ENCODE measurements around the gene RPS6KA2.

DNA sequence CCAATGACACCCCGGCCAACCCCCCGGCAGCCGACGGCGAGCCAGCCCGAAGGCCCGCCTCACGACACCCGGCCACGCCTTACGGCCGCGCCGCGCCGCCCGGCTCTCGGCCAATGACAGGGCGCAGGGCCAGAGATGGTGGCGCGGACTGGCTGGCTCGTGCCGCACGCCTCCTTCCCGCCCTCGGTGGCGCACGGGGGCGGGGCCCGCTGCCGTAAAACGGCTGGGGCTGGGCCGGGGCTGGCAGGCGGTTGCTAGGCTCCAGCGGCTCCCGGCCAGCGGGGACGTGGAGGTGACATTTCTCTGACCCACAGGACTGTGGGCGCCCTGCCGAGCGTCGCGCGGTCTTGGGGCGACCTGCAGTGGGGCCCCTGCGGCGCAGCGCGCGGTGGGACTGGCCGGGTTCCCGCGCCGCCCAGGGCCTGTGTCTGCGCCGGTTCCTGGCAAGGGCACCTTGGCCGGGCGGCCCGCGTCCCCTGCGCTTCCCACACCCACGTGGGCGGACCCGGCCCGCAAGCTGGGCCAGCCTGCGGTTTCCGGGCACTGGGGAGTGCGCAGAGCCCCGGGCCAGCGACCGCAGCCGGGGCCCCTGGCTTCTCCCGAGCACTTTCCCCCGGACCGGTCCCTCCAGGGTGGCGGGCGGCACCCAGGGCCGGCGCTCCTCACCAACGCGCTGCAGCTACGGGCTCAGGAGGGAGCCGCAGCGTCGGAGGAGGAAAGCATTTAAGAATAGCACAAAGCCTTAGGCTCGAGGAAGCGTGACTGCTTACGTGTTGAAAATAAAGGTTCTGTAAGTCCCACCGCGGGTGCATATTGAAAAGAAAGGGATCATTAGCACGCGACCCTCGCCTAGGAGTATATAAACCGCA is 243.9 kb downstream of the RPS6KA2 start, which contains the start of gene MPC1:
- TF ChIP-seq, protein P1, sequence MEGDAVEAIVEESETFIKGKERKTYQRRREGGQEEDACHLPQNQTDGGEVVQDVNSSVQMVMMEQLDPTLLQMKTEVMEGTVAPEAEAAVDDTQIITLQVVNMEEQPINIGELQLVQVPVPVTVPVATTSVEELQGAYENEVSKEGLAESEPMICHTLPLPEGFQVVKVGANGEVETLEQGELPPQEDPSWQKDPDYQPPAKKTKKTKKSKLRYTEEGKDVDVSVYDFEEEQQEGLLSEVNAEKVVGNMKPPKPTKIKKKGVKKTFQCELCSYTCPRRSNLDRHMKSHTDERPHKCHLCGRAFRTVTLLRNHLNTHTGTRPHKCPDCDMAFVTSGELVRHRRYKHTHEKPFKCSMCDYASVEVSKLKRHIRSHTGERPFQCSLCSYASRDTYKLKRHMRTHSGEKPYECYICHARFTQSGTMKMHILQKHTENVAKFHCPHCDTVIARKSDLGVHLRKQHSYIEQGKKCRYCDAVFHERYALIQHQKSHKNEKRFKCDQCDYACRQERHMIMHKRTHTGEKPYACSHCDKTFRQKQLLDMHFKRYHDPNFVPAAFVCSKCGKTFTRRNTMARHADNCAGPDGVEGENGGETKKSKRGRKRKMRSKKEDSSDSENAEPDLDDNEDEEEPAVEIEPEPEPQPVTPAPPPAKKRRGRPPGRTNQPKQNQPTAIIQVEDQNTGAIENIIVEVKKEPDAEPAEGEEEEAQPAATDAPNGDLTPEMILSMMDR (IDR thresholded peaks at IDR 0.05), result no peak
- peak; percentile 39 for TF ChIP-seq POLR2A (IDR thresholded peaks at IDR 0.05)
